A549 (cell line): ENCODE data around the gene DYRK3. TPM values are rescaled to one million over a fixed set of nuclear protein-coding genes. Genes with fewer than 3 reads are reported as not detected.
A peak's percentile ranks its signal among the peaks of the same experiment; 100 is the strongest.

ENCODE experiments used
- ATAC-seq, 2 experiments: fragments of 200-7000 bp in 1 of 2; fragments of >200 bp in 1 of 2; cut with Nextera tagmentation in 1 of 2; cut with Tn5 transposase in 1 of 2; 3 replicates each; pipeline versions ENCODE4 v1.8.0 to v1.9.1; 2018 to 2020; ENCODE audit warnings: mild to moderate bottlenecking in 1 of 2, moderate library complexity in 1 of 2
- CTCF ChIA-PET: fragments of 300-600 bp; sonication (Branson Sonifier 250); formaldehyde crosslinking; extraction: SDS; loops from one replicate; lab custom pipeline; 2021; ENCODE audit warnings: antibody characterized with exemption, inconsistent platforms; lab: Yijun Ruan, JAX
- POLR2A ChIA-PET: fragments of 350-600 bp; formaldehyde crosslinking; extraction: SDS; loops from one replicate; lab custom pipeline; 2021; ENCODE audit warnings: antibody characterized with exemption, inconsistent platforms; lab: Yijun Ruan, JAX
- DNase-seq, 2 experiments: peaks; one replicate each; pipeline versions ENCODE4 v3.0.0 to v3.0.0-alpha.2; 2011 to 2016; ENCODE audit warnings: low read depth in 1 of 2, low spot score in 1 of 2
- FAIRE-seq: peaks from 2 replicates; lab custom pipeline; 2011; peaks lifted over from hg19 to GRCh38; lab: Jason Lieb, UNC
- H3K27ac ChIP-seq, 2 experiments: fragments of >200 bp; sonication (Bioruptor Twin); formaldehyde crosslinking; 3 replicates each; pipeline ENCODE4 v1.5.1; 2016 to 2017
- H3K4me1 ChIP-seq: fragments of >200 bp; sonication (Bioruptor Twin); formaldehyde crosslinking; 3 replicates; pipeline ENCODE4 v1.6.1; 2016
- H3K4me2 ChIP-seq: fragments of >200 bp; sonication (Bioruptor Twin); formaldehyde crosslinking; 3 replicates; pipeline ENCODE4 v1.6.1; 2016
- H3K4me3 ChIP-seq: fragments of >200 bp; sonication (Bioruptor Twin); formaldehyde crosslinking; 3 replicates; pipeline ENCODE4 v1.5.1; 2016
- H3K9me3 ChIP-seq: fragments of >200 bp; sonication (Bioruptor Twin); formaldehyde crosslinking; 3 replicates; pipeline ENCODE4 v1.6.1; 2016
- CHD4 ChIP-seq: fragments of 200-600 bp; sonication (generic); IDR thresholded peaks from 2 replicates; pipeline ENCODE4 v1.6.1; 2016; ENCODE audit warnings: antibody characterized with exemption, mild to moderate bottlenecking, borderline replicate concordance
- ELK1 ChIP-seq: fragments of 150-350 bp; IDR thresholded peaks from 2 replicates; pipeline ENCODE4 v1.6.1; 2014; ENCODE audit warnings: low read depth, mild to moderate bottlenecking, low read length
- FOSB ChIP-seq: fragments of 250-450 bp; sonication (Bioruptor Pico); IDR thresholded peaks from 2 replicates; pipeline ENCODE4 v1.5.0; 2020; ENCODE audit warnings: mild to moderate bottlenecking, moderate library complexity
- FOSL2 ChIP-seq, 2 experiments: fragments of 450-650 bp in 1 of 2; fragments of >200 bp in 1 of 2; sonication (Bioruptor Twin) in 1 of 2; formaldehyde crosslinking; IDR thresholded peaks; 2 replicates each; pipeline versions ENCODE4 v1.5.0 to v1.6.1; 2016 to 2020; ENCODE audit warnings: mild to moderate bottlenecking in 1 of 2, moderate library complexity in 1 of 2
- GATA3 ChIP-seq: IDR thresholded peaks from 2 replicates; pipeline ENCODE4 v1.6.1; 2012; ENCODE audit warnings: borderline replicate concordance
- HMGXB4 ChIP-seq: fragments of 250-450 bp; sonication (Bioruptor Pico); IDR thresholded peaks from 2 replicates; pipeline ENCODE4 v1.5.0; 2021; ENCODE audit warnings: mild to moderate bottlenecking, moderate library complexity, borderline replicate concordance
- HOXB13 ChIP-seq: fragments of 250-450 bp; sonication (Bioruptor Pico); IDR thresholded peaks from 2 replicates; pipeline ENCODE4 v1.5.0; 2020; ENCODE audit warnings: low read depth, mild to moderate bottlenecking, moderate library complexity
- KDM1A ChIP-seq: fragments of 200-600 bp; sonication (generic); IDR thresholded peaks from 2 replicates; pipeline ENCODE4 v1.6.1; 2016; ENCODE audit warnings: low read depth, mild to moderate bottlenecking
- POLR2A ChIP-seq: IDR thresholded peaks from 2 replicates; pipeline ENCODE4 v1.6.1; 2012; ENCODE audit warnings: mild to moderate bottlenecking, low read length
- SMC3 ChIP-seq: fragments of >200 bp; sonication (Bioruptor Twin); formaldehyde crosslinking; IDR thresholded peaks from 3 replicates; pipeline ENCODE4 v1.6.1; 2018; ENCODE audit warnings: inconsistent platforms
- TP53 ChIP-seq: fragments of 250-450 bp; sonication (Bioruptor Pico); IDR thresholded peaks from 2 replicates; pipeline ENCODE4 v1.5.0; 2021; ENCODE audit warnings: mild to moderate bottlenecking, moderate library complexity
- ZFP36 ChIP-seq: fragments of 450-650 bp; IDR thresholded peaks from 2 replicates; pipeline ENCODE4 v1.6.1; 2014; ENCODE audit warnings: borderline replicate concordance; ENCODE audit not compliant: partially characterized antibody
- ZSCAN20 ChIP-seq: fragments of 250-450 bp; sonication (Bioruptor Pico); IDR thresholded peaks from 2 replicates; pipeline ENCODE4 v1.8.0; 2022; ENCODE audit warnings: mild to moderate bottlenecking, moderate library complexity
- WGBS: methylation state at CpG from one replicate; pipeline ENCODE4 v1.1.6; 2017; ENCODE audit errors: missing lambda C conversion rate; 5-methylcytosine and 5-hydroxymethylcytosine counted together
- polyA plus RNA-seq, 4 experiments: library from polyadenylated mRNA; depleted of rRNA in 3 of 4; stranded (reverse); fragments of >200 nt; fragmentation: RNase III in 1 of 4; extraction: RNeasy Plus Mini Kit Qiagen cat#74134 plus additional on column Dnase treatment in 1 of 4; gene quantifications; 2 replicates in 3 of 4; 3 replicates in 1 of 4; pipeline ENCODE4 v1.2.3, GENCODE V29; 2011 to 2017
- TF ChIP-seq, protein P1 (sequence below): IDR thresholded peaks from 2 replicates; pipeline ENCODE4 v1.6.1; 2012
- TF ChIP-seq, protein P2 (sequence below): fragments of 200-600 bp; sonication (generic); IDR thresholded peaks from 2 replicates; pipeline ENCODE4 v1.6.1; 2016; ENCODE audit warnings: antibody characterized with exemption, mild to moderate bottlenecking, moderate library complexity

Gene DYRK3
- polyA plus RNA-seq, 2 of the 4 experiments (the other 2 are of a cell fraction) = 7.3 to 8.7 TPM

- CTCF ChIA-PET = interaction anchor here (0.8 to 5.0 kb wide), 6 partner anchors 10 to 219 kb away, joined by 3 to 40 read pairs (median 3); no protein-coding TSS in a partner anchor
- FAIRE-seq = no peak
- WGBS = 64% methylated on average over 11 of the region's 11 CpGs
Measured at GRCh38 chr1:206694171-206695124, 59.1 kb downstream of the DYRK3 start.

GRCh38 chr1:206695733-206696132 is 60.4 kb downstream of the DYRK3 start:
- CTCF ChIA-PET = interaction anchor here (1.3 to 1.5 kb wide), 2 partner anchors 8 to 10 kb away, joined by 3 read pairs; no protein-coding TSS in a partner anchor
- no peak for FAIRE-seq

More at GRCh38 chr1:206694171-206695124, 59.1 kb downstream of the DYRK3 start:
- Histone ChIP-seq H3K4me1 (peaks cover 67% of the 10 kb centered on the region), H3K27ac (0 out of 6 replicates have a peak overlapping the region, but pooled peaks of 1 of the 2 experiments have one; percentile 8), H3K4me3 (no peak overlapping the region), H3K9me3 (no peaks in the 10 kb centered on the region), H3K4me2 (peak overlapping the region; percentile 6; the same call in 2 of the 3 replicates)
- POLR2A ChIA-PET = no interaction called here
- DNase-seq (no peak), ATAC-seq (peak in 1 of 2 experiments; percentile 17; a peak in 2 of 6 replicates)
- TF ChIP-seq POLR2A (no peak), ZSCAN20 (no peak), GATA3 (no peak), SMC3 (no peak), ELK1 (no peak), HOXB13 (CRISPR knock-in tag) (no peak), FOSL2 (IDR thresholded peaks at IDR 0.05) (no peak), FOSL2 (CRISPR knock-in tag; IDR thresholded peaks at IDR 0.05) (no peak)
- TF ChIP-seq, protein P1, sequence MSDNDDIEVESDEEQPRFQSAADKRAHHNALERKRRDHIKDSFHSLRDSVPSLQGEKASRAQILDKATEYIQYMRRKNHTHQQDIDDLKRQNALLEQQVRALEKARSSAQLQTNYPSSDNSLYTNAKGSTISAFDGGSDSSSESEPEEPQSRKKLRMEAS = no peak

More at GRCh38 chr1:206695733-206696132, 60.4 kb downstream of the DYRK3 start:
- no peak overlapping the region for H3K4me3 ChIP-seq
- ATAC-seq = no peak
- TF ChIP-seq ZFP36 = no peak
- TF ChIP-seq HMGXB4 (CRISPR knock-in tag) = no peak
- TF ChIP-seq, protein P2, sequence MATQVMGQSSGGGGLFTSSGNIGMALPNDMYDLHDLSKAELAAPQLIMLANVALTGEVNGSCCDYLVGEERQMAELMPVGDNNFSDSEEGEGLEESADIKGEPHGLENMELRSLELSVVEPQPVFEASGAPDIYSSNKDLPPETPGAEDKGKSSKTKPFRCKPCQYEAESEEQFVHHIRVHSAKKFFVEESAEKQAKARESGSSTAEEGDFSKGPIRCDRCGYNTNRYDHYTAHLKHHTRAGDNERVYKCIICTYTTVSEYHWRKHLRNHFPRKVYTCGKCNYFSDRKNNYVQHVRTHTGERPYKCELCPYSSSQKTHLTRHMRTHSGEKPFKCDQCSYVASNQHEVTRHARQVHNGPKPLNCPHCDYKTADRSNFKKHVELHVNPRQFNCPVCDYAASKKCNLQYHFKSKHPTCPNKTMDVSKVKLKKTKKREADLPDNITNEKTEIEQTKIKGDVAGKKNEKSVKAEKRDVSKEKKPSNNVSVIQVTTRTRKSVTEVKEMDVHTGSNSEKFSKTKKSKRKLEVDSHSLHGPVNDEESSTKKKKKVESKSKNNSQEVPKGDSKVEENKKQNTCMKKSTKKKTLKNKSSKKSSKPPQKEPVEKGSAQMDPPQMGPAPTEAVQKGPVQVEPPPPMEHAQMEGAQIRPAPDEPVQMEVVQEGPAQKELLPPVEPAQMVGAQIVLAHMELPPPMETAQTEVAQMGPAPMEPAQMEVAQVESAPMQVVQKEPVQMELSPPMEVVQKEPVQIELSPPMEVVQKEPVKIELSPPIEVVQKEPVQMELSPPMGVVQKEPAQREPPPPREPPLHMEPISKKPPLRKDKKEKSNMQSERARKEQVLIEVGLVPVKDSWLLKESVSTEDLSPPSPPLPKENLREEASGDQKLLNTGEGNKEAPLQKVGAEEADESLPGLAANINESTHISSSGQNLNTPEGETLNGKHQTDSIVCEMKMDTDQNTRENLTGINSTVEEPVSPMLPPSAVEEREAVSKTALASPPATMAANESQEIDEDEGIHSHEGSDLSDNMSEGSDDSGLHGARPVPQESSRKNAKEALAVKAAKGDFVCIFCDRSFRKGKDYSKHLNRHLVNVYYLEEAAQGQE = no peak
- no peak for TF ChIP-seq TP53
- no peak for TF ChIP-seq KDM1A
- no peak for TF ChIP-seq FOSB (CRISPR knock-in tag)
- no peak for TF ChIP-seq CHD4
- TF ChIP-seq, all 56 proteins: peak for 0
- no peak overlapping the region for H3K4me2 ChIP-seq
- H3K9me3 ChIP-seq = no peaks in the 10 kb centered on the region
- no peak for DNase-seq
- WGBS = 88% methylated on average over 9 of the region's 9 CpGs
- peaks cover 68% of the 10 kb centered on the region for H3K4me1 ChIP-seq
- POLR2A ChIA-PET = no interaction called here
- H3K27ac ChIP-seq = no peak overlapping the region
